ENCODE data around the gene MUC5AC. TPM values are rescaled to one million over a fixed set of nuclear protein-coding genes. Genes with fewer than 3 reads are reported as not detected.

Gene MUC5AC
- total RNA-seq, 2 experiments from 2014 or later, result not detected

- no peak overlapping the region for H2AFZ ChIP-seq (ENCODE audit: low read length)
- no peaks in the 10 kb centered on the region for H3K9me3 ChIP-seq (ENCODE audit: low read length)
- no peak overlapping the region for H3K4me3 ChIP-seq (ENCODE audit: low read depth, low read length, poor library complexity, severe bottlenecking)
- intact Hi-C loops (cut with micrococcal nuclease; ENCODE audit: unreplicated experiment), result no loop called here
- no peak overlapping the region for H3K27ac ChIP-seq (ENCODE audit: low read depth, low read length, poor library complexity, severe bottlenecking)
- H3K36me3 ChIP-seq (ENCODE audit: insufficient read depth, low read length), result no peaks in the 10 kb centered on the region
- TF ChIP-seq CTCF (conservative IDR thresholded peaks at IDR 0.05; ENCODE audit: low read length) (no peak), EZH2phosphoT487 (IDR thresholded peaks at IDR 0.05; ENCODE audit: borderline replicate concordance, low read depth, low read length) (no peak)
- H4K20me1 ChIP-seq (ENCODE audit: insufficient read depth, low read length), result no peaks in the 10 kb centered on the region
- no peaks in the 10 kb centered on the region for H3K9me2 ChIP-seq (ENCODE audit: insufficient read depth, low read length)
- DNase-seq (ENCODE audit: low spot score), result no peak
- BruUV-seq (replicated peaks), result no TSS peak
- no peaks in the 10 kb centered on the region for H3K4me1 ChIP-seq (ENCODE audit: insufficient read depth, low read length, poor library complexity, severe bottlenecking)
- POLR2A ChIA-PET, result no interaction called here
- no peak overlapping the region for H3K4me2 ChIP-seq (ENCODE audit: low read length)
- CTCF ChIA-PET (ENCODE audit: unreplicated experiment), result no interaction called here
- H3K79me2 ChIP-seq (ENCODE audit: insufficient read depth, low read depth, low read length), result no peaks in the 10 kb centered on the region
Measured at GRCh38 chr11:1165256-1166041, 7.7 kb downstream of the MUC5AC start.

DNA sequence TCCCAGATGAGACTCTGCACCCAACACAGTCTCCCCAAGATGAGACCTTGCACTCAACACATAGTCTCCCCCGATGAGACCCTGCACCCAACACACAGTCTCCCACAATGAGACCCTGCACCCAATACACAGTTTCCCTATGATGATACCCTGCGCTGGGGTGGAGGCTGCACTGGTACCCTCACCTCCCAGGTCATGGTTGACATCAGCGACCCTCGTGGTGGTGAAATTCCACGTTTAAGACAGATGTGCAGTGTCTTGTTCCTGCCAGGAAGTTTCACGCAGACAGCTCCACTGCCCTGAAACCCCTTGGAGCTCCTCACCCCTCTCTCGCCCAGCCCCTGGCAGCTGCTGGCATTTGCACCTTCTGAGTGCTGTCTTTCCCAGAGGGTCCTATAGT, 9.5 kb downstream of the MUC5AC start:
- BruUV-seq (replicated peaks), result no TSS peak
- POLR2A ChIA-PET, result no interaction called here
- intact Hi-C loops (cut with micrococcal nuclease; ENCODE audit: unreplicated experiment), result no loop called here
- Histone ChIP-seq H3K4me1 (ENCODE audit: insufficient read depth, low read length, poor library complexity, severe bottlenecking) (no peaks in the 10 kb centered on the region), H3K27ac (ENCODE audit: low read depth, low read length, poor library complexity, severe bottlenecking) (no peak overlapping the region), H3K36me3 (ENCODE audit: insufficient read depth, low read length) (no peaks in the 10 kb centered on the region), H3K9me3 (ENCODE audit: low read length) (no peaks in the 10 kb centered on the region), H3K4me2 (ENCODE audit: low read length) (no peak overlapping the region), H4K20me1 (ENCODE audit: insufficient read depth, low read length) (no peaks in the 10 kb centered on the region), H3K79me2 (ENCODE audit: insufficient read depth, low read depth, low read length) (no peaks in the 10 kb centered on the region), H3K4me3 (ENCODE audit: low read depth, low read length, poor library complexity, severe bottlenecking) (no peak overlapping the region), H2AFZ (ENCODE audit: low read length) (no peak overlapping the region), H3K9me2 (ENCODE audit: insufficient read depth, low read length) (no peaks in the 10 kb centered on the region)
- DNase-seq (ENCODE audit: low spot score), result no peak
- TF ChIP-seq CTCF (conservative IDR thresholded peaks at IDR 0.05; ENCODE audit: low read length), result no peak
- TF ChIP-seq EZH2phosphoT487 (IDR thresholded peaks at IDR 0.05; ENCODE audit: borderline replicate concordance, low read depth, low read length), result no peak
- CTCF ChIA-PET (ENCODE audit: unreplicated experiment), result no interaction called here

DNA sequence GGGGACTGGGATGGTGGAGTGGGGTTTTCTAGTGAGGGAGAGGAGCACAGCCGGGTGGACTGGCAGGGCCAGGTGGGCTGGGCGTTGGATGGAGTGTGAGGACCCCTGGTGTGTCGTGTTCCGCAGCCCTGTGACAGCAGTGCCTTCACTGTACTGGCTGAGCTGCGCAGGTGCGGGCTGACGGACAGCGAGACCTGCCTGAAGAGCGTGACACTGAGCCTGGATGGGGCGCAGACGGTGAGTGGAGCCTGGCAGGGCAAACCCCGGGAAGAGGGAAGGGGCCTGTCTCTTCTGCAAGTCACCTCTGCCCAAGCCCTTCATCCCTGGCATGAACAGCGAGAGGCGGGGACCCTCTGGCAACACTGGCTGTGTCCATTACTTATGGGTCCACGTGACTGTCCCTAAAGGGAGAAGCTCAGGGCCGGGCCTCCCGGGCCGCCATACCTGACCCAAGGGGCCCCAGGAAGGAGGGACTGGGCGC, 10.0 kb downstream of the MUC5AC start:
- H4K20me1 ChIP-seq (ENCODE audit: insufficient read depth, low read length), result no peaks in the 10 kb centered on the region
- no peaks in the 10 kb centered on the region for H3K9me3 ChIP-seq (ENCODE audit: low read length)
- H2AFZ ChIP-seq (ENCODE audit: low read length), result no peak overlapping the region
- CTCF ChIA-PET (ENCODE audit: unreplicated experiment), result no interaction called here
- H3K9me2 ChIP-seq (ENCODE audit: insufficient read depth, low read length), result no peaks in the 10 kb centered on the region
- intact Hi-C loops (cut with micrococcal nuclease; ENCODE audit: unreplicated experiment), result no loop called here
- no peak overlapping the region for H3K27ac ChIP-seq (ENCODE audit: low read depth, low read length, poor library complexity, severe bottlenecking)
- BruUV-seq (replicated peaks), result no TSS peak
- POLR2A ChIA-PET, result no interaction called here
- H3K4me1 ChIP-seq (ENCODE audit: insufficient read depth, low read length, poor library complexity, severe bottlenecking), result no peaks in the 10 kb centered on the region
- no peaks in the 10 kb centered on the region for H3K79me2 ChIP-seq (ENCODE audit: insufficient read depth, low read depth, low read length)
- no peak overlapping the region for H3K4me2 ChIP-seq (ENCODE audit: low read length)
- H3K4me3 ChIP-seq (ENCODE audit: low read depth, low read length, poor library complexity, severe bottlenecking), result no peak overlapping the region
- TF ChIP-seq EZH2phosphoT487 (IDR thresholded peaks at IDR 0.05; ENCODE audit: borderline replicate concordance, low read depth, low read length) (no peak), CTCF (conservative IDR thresholded peaks at IDR 0.05; ENCODE audit: low read length) (no peak)
- H3K36me3 ChIP-seq (ENCODE audit: insufficient read depth, low read length), result no peaks in the 10 kb centered on the region
- no peak for DNase-seq (ENCODE audit: low spot score)

Measured in OCI-LY7 (cell line).